ENCODE results near the gene HEXD. TPM values are rescaled to one million over a fixed set of nuclear protein-coding genes. Genes with fewer than 3 reads are reported as not detected.
"Not testable (repeated sequence)": the region's sequence is repeated elsewhere in the genome, so short reads cannot be mapped to it uniquely, and the experiment has no call there.

HEXD gene
- total RNA-seq, 4 donors from 2014 or later = 15.9 to 53.7 (median 39.8) TPM

DNA sequence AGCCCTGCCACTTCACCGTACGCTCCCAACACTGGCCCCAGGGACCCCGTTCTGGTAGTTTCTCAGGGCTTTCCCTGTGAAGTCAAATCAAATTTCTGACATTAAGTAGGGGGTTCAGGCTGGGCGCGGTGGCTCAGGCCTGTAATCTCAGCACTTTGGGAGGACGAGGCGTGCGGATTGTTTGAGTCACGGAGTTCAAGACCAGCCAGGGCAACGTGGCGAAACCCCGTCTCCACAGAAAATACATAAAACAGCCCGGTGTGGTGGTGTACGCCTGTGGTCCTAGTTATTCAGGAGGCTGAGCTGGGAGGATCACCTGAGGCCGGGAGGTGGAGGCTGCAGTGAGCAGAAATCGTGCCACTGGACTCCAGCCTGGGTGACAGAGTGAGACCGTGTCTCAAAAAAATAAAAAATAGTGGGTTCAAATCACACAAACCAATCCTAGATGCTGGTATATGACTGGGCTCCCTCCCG, 31.8 kb downstream of the HEXD start:
- Histone ChIP-seq H3K4me3 (peak overlapping the region; percentile 38 to 82), H3K4me1 (peaks cover 0 to 4% of the 10 kb centered on the region in 2 donors), H3K9me3 (no peaks in the 10 kb centered on the region), H3K27ac (peak overlapping the region; percentile 63 to 84), H3K36me3 (no peaks in the 10 kb centered on the region), H3K27me3 (no peaks in the 10 kb centered on the region)
- no peak for TF ChIP-seq POLR2A (IDR thresholded peaks at IDR 0.05)
- TF ChIP-seq, protein P1, sequence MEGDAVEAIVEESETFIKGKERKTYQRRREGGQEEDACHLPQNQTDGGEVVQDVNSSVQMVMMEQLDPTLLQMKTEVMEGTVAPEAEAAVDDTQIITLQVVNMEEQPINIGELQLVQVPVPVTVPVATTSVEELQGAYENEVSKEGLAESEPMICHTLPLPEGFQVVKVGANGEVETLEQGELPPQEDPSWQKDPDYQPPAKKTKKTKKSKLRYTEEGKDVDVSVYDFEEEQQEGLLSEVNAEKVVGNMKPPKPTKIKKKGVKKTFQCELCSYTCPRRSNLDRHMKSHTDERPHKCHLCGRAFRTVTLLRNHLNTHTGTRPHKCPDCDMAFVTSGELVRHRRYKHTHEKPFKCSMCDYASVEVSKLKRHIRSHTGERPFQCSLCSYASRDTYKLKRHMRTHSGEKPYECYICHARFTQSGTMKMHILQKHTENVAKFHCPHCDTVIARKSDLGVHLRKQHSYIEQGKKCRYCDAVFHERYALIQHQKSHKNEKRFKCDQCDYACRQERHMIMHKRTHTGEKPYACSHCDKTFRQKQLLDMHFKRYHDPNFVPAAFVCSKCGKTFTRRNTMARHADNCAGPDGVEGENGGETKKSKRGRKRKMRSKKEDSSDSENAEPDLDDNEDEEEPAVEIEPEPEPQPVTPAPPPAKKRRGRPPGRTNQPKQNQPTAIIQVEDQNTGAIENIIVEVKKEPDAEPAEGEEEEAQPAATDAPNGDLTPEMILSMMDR (IDR thresholded peaks at IDR 0.05) = no peak
- no peak for DNase-seq
- intact Hi-C loops (cut with DNase I; ENCODE audit: low total_unique reads) = no loop called here

DNA sequence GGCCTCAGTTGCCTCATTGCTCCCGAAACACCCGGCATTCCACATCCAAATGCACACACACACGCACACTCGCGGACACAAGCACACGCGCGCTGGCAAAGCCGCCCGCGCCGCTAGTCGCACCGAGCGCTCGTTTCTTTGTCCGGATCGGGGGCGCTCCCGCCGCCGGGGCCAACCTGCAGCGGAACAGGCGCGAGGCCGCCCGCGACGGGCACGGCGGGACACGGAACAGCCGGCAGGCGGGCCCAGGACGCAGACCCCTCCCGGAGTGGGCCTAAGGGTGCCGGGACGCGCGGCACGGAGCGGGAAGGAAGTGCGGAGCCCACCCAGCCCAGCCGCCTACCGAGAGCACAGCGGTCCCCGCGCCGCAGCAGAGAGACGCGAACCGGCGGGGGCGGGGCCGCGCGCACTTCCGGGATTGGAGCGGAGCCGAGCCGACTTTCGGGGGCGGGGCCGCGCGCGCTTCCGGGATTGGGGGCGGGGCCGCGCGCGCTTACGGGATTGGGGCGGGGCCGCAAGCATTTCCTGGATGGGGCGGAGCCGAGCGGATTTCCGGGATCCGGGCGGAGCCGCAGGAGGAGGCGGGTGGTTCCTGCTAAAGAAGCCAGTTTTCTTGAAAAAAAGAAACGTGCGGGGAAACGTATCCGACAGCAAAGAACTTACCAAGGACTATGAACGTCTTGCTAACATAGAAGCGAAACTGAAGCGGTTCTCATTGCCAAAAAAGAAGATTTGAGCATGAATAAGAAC, 32.4 kb downstream of the HEXD start, which contains the start of gene CYBC1:
Gene CYBC1 (minus strand): TSS at position 396 of the 750 bp plus-strand sequence. CDS start 1,498 bp downstream, outside the sequence.
- Histone ChIP-seq H3K27me3 (no peaks in the 10 kb centered on the region), H3K27ac (peak within 1 kb of the TSS; percentile 76 to 84), H3K36me3 (no peaks in the 10 kb centered on the region), H3K4me3 (peak within 1 kb of the TSS; percentile 38 to 82), H3K4me1 (peaks cover 0 to 4% of the 10 kb centered on the region in 2 donors), H3K9me3 (no peaks in the 10 kb centered on the region)
- DNase-seq = peak; percentile 93
- TF ChIP-seq, protein P1 (IDR thresholded peaks at IDR 0.05) = peak in 1 of 4 experiments; percentile 31
- peak; percentile 58 to 78 for TF ChIP-seq POLR2A (IDR thresholded peaks at IDR 0.05)
- intact Hi-C loops (cut with DNase I; ENCODE audit: low total_unique reads) = no loop called here

DNA sequence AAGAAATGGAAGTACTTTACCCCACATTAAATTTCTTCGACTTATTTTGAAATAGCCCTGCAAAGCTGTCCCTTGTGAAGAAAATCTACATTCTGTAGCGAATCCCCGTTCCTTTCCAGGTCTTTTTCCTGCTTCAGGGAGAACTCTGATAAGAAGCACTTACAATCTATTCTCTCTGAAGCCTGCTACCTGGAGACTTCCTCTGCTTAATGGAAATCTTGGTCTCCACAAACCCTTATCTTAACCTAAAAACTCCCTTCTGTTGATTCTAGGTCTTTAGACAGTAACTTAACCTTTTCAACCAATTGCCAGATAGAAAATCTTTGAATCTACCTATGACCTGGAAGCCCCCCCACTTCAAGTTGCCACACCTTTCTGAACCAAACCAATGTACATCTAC, 34.0 kb downstream of the HEXD start:
- H3K4me1 ChIP-seq = no peaks in the 10 kb centered on the region
- no peaks in the 10 kb centered on the region for H3K27me3 ChIP-seq
- intact Hi-C loops (cut with DNase I; ENCODE audit: low total_unique reads) = no loop called here
- TF ChIP-seq, protein P1 (IDR thresholded peaks at IDR 0.05) = no peak
- TF ChIP-seq POLR2A (IDR thresholded peaks at IDR 0.05) = no peak
- no peaks in the 10 kb centered on the region for H3K9me3 ChIP-seq
- H3K36me3 ChIP-seq = no peaks in the 10 kb centered on the region
- H3K27ac ChIP-seq = no peak overlapping the region
- no peak overlapping the region for H3K4me3 ChIP-seq
- DNase-seq = no peak

DNA sequence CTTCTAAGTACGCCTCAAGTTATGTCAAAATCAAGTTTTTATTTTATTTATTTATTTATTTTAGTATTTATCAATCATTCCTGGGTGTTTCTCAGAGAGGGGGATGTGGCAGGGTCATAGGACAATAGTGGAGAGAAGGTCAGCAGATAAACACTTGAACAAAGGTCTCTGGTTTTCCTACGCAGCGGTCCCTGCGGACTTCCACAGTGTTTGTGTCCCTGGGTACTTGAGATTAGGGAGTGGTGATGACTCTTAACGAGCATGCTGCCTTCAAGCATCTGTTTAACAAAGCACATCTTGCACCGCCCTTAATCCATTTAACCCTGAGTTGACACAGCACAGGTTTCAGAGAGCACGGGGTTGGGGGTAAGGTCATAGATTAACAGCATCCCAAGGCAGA, 35.0 kb downstream of the HEXD start:
- H3K4me1 ChIP-seq; DNase-seq; H3K4me3 ChIP-seq; H3K9me3 ChIP-seq; H3K27me3 ChIP-seq; intact Hi-C loops (cut with DNase I; ENCODE audit: low total_unique reads); H3K36me3 ChIP-seq; H3K27ac ChIP-seq: not testable (repeated sequence)

DNA sequence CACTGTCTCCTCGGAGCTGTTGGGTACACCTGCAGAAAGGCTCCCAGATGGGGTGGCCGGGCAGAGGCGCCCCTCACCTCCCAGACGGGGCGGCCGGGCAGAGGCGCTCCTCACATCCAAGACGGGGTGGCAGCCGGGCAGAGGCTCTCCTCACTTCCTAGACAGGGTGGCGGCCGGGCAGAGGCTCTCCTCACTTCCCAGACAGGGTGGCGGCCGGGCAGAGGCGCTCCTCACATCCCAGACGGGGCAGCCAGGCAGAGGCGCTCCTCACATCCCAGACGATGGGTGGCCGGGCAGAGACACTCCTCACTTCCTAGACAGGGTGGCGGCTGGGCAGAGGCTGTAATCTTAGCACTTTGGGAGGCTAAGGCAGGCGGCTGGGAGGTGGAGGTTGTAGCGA, 35.6 kb downstream of the HEXD start:
- DNase-seq; H3K4me1 ChIP-seq; H3K27me3 ChIP-seq; H3K4me3 ChIP-seq; H3K27ac ChIP-seq; intact Hi-C loops (cut with DNase I; ENCODE audit: low total_unique reads); H3K36me3 ChIP-seq; H3K9me3 ChIP-seq: not testable (repeated sequence)

DNA sequence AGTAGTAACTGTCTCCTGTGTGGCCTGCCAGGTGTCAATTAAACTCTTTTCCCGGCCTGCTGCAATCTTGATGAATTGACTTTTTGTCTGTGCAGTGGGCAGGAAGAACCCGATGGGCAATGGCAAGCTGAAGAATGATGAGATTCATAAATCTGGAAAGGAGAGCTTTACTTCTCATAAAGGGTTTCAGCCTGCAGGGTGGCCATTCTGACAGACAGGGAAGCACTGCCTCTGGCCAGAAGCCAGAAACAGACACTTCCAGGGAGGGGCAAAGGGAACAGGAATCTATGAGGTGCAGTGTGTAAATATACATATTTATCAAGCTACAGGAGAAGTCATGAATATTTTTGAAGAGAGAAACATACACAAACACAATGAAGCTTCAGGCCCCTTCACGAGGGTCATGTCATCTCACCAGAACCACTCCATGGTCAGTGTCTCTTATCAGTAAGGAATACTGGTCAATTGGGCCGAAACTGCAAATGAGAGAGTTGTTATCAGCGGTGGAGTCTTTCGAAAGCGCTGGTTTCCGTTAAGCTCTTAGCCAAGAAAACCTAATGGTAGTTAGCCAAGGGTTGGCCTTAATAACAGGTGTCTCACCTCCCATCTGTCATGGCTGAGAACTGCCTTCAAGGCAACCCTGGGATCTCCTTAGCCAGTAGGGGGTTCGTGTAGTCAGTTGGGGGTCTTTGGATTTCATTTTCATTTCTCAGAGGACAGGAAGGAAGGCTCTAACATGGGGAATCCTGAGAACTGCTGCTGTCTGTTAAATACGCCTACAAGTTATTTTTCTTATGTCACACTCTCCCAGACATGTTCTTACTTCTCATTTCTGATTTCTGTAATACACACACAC, 39.2 kb downstream of the HEXD start:
- Histone ChIP-seq H3K36me3 (no peaks in the 10 kb centered on the region), H3K4me3 (peak overlapping the region; percentile 72 to 83), H3K27ac (peak overlapping the region; percentile 100), H3K4me1 (peaks cover 0 to 3% of the 10 kb centered on the region in 2 donors), H3K9me3 (no peaks in the 10 kb centered on the region), H3K27me3 (no peaks in the 10 kb centered on the region)
- no peak for DNase-seq
- intact Hi-C loops (cut with DNase I; ENCODE audit: low total_unique reads) = no loop called here
- TF ChIP-seq POLR2A (IDR thresholded peaks at IDR 0.05) = no peak
- TF ChIP-seq, protein P1 (IDR thresholded peaks at IDR 0.05) = no peak

Data from uterus (tissue), 4 donors.